ENCODE data around the gene RAPGEF5.

RAPGEF5 gene

GRCh38 chr7:22074897-22075296 is 282.1 kb downstream of the RAPGEF5 start:
- no peak for DNase-seq

Data from activated CD4-positive, alpha-beta T cell treated with anti-CD3 and anti-CD28 coated beads for 1 hour (primary cell).